HG03432 (cell line): Measurements from ENCODE around the gene RPS21.

Experiments
- ATAC-seq: cut with Tn5 transposase; IDR thresholded peaks from one replicate; pipeline ENCODE4 v1.9.1; 2021; ENCODE audit warnings: mild to moderate bottlenecking, moderate library complexity; ENCODE audit not compliant: unreplicated experiment

Gene RPS21

DNA sequence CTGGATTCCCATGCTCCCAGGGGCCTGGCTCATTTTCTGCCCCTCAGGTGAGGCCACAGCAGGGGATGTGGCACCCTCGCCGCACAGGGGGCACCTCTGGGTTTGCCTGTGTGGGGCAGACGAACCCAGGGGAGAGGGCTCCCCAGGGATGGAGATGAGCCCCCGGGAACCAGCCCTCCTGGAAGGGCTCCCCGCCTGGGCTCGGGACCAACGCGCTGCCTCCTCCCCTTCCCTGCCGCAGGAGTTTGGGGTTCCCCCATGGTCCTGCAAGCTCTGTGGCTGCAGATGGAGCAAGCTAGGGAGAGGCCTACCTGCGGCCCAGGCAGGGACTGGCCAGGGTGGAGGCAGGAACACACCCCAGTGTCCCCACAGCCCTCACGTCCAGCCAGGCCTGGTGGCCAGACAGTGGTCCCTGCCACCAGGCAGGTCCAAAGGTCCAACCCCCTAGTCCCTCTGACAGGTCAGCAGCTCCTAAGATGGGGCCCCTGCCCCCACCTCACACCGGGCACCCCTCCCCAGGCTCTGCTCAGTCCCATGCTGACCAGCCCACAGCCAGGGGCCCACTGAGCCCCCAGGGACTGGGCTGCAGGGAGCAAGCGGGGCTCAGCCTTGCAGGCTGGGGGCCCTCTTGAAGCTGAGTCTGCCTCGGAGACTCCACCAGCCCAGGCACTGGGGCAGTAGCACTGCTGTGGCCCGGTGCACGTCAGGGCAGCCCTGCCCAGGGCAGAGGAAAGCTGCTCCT lies 33.4 kb upstream of the RPS21 start:
- no peak for ATAC-seq

DNA sequence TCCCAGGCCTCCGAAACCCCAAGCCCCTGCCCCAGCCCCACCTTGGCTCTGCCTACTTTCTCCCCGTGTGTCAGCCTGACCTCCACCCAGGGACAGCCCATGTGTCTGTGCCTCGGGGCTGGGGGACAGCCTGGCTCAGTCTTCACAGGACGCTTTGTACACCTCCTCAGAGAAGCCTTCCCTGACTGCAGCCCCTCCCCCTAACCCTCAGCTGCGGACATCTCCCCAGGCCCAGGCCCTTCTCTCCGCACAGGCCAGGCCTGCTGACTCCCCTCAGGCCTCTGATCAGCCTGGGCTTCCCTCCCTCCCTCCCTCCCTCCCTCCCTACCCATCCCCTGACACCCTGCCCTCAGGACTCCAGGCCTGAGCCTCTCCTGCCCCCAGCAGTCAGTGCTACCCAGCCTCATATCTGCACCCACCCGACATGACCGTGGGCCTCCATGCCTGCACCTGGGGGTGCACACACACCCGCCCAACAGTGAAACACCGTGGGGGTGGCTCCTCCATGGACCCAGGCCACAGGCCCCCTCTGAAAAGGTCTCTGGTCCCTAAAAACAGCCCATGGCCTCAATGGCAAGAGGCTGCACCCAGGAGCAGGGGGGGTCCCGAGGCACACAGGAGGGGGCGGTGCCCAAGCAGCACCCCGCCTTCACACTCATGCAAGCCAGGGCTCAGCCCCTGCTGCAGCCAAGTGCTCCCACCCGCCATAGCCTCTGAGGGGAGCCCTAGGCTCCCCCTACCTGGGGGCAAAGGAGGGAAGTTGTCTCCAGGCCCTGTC lies 32.7 kb upstream of the RPS21 start:
- ATAC-seq, result no peak

DNA sequence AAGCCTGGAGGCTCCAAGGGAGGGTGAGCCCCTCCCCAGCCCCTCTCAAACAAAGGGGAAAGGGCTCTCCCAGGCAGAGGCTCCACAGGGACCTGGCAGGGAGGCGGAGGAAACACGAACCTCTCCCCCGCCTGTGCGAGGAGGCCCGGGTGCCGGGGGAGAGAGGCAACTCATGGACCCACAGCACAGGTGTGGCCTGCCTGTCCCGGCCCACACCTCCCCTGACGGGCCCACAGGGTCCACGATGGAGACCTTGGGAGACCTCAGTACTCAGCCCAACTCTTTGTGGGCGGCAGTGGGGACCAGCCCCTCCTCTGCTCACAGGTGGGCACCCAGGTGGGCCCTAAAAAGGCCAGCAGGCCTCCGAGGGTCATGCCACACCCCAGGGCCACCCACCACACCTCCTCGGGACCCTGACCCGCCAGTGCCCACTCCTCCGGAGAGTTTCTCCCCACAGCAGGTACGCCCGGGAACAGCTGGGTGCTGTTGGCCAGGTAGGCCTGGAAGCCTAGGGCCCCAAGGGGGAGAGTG lies 32.0 kb upstream of the RPS21 start:
- ATAC-seq, result no peak

DNA sequence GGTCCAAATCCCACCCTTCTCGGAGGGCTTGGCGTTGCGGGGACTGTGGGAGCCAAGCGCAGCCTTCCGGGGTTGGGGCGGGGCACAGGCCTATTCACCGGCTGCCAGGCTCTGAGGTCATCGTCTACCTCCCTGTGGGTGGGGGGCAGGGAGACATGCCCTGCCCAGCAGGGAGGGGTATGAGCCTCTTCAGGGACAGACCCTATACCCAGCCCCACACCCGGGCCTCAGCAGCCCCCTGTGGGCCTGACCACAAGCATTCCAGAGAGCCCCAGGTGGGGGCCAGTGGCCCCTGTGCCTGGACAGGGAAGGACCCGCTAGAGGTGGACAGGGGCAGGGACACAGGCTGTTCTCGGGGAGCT lies 31.4 kb upstream of the RPS21 start:
- ATAC-seq, result no peak

DNA sequence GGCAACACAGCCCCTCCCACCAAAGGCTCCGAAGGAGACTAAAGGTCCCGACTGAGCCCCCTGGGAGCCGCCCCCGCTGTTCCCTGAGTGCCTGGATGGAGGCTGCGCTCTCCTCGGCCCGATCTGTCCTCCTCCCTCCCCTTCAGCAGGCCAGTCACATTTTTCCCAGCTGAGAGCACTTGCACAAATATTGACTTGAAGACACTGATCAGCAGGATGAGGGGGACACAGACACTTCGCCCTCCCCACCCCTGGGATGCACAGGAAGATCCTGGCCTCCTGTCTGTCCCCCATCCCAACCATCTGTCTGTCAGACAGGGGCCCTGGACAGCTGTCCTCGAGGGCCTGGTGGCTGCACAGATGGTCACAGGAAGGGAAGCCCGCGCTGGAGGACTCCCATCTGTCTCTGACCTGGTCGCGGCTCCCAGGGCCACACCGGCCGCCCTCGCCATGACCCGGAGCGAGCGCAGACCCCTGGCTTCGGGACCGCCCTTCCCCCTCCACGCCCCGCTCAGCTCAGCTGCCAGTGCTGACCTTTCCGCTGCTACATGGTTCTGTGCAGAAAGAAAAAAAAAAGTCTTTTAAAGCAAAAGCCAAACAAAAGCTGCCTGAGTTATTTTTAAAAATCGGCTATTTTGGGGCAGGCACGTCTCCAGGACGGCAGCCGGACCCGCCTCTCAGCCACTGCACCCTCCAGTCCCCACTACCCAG lies 30.9 kb upstream of the RPS21 start:
- no peak for ATAC-seq

DNA sequence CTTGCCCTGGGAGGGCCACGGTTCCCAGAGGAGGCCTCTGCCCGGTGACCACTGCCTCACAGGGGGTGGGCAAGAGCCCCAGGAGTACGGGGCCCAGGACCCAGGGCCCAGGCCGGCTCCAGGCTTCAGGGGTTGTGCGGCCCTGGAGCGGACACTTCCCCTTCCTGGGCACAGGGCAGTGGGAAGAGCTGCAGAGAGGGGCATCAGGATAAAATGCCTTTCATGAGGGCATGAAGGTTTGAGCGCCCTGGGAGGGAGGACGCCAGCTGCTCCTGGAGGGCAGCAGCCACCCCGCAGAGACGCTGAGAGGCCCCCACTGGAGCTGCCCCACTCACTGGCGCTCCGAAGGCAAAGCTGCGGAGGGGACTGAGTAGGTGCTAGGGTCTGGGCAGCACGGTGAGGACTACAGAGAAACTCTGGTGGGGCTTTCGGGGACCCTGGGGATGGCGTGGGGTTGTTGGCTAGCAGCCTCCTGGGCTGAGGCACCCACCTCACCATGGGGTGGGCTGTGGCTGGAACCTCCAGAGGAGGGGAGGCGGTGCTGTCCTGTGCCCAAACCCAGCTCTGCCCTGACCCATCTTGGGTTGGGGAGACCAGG lies 30.2 kb upstream of the RPS21 start:
- no peak for ATAC-seq

DNA sequence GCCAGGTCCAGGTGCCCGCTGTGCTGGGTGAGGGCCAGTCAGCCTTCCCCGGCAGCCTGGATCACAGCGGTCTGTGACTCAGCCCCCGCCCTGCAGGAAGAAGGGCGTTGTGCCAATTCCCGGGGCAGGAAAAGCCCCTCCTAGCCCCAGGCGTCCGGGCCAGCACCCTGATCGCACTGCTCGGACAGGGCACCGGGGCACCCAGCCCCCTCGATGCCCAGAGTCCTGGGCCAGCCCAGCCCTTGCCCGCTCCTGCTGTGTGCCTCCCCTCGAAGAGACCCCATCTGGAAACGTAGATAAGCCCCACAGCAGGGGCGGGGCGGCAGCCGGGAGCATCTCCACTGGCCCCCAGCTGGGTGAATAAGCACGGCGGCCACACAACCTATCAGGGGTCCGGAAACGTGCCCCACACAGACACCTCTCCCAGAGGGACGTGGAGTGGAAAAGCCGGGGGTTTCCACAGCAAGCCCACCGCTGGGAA lies 29.7 kb upstream of the RPS21 start:
- ATAC-seq, result no peak

DNA sequence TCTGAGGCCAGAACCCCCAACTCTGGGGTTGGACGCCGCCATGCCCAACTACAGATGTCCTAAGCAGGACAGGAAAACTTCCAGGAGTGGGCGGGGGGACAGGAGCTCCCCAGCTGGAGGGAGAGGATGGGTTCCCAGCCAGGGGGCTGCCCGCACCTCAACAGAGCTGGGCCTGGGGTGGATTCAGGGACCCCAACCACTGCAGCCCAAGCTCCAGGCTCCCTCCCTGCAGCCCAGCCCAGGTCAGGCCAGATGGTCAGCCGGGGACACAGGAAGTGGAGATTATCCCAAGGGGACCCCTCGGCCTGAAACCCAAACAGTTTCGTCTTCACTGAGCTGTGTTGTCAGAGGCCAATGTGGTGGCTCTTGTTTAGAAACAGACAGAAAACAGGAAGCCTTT lies 29.2 kb upstream of the RPS21 start:
- ATAC-seq, result no peak

DNA sequence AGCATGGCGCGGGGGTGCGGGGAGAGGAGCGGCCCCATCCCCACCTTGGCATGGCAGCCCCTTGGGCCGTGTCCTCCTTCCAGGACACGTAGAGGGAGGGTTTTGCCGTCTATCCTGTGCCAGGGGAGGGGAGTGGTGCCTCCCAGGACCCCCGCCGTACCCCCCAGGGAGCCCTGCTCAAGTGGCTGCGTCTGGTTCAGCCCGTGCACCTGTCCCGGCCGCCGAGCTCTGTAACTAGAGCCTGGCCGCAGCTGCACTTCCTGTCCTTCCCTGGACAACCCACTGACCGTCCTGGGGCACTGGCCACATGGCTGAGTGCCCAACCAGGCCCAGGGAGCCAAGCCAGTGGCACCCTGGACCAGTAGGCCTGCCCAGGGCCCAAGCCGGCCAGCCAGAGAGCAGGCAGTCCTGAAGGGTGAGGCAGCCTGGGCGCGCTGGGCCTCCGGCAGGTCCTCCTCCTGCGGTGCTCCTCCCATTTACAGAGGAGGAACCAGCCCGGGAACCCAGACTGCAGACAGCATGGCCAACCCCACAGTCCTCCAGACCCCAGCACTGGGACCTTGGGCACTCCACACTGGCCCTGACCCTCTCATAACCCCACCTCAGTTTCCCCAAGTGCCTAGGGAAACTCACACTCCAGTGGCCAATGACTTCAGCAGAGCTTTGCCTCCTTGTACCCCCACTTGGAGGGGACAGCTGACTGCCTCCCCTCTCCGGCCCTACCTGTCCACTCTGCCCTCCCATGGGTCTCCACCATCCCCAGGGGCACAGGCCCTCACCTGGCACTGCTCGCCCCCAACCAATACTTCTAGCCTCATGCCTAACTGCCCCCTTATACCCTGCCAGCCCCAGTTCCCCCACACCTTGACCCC lies 28.5 kb upstream of the RPS21 start:
- ATAC-seq, result no peak

DNA sequence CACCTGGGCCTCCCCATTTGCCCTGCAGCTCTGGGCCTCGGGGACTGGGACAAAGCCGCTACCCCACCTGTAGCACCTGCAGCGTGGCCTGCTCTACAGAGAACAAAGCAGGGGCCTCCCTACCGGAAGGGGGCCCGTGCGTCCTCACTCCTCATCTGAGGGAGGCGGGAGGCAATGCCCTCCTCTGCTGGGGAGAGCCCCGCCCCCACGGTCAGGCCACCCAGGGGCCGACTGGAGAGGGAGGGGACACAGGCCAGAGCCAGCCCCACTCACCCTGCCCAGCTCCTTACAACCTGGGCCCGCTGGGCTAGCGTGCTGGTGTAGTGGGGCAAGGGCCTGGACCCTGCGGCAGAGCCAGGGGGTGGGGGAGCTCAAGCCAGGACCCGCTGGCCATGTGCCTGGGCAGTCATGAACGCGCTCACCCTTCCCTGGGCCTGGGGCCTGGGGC lies 27.8 kb upstream of the RPS21 start:
- ATAC-seq, result no peak

DNA sequence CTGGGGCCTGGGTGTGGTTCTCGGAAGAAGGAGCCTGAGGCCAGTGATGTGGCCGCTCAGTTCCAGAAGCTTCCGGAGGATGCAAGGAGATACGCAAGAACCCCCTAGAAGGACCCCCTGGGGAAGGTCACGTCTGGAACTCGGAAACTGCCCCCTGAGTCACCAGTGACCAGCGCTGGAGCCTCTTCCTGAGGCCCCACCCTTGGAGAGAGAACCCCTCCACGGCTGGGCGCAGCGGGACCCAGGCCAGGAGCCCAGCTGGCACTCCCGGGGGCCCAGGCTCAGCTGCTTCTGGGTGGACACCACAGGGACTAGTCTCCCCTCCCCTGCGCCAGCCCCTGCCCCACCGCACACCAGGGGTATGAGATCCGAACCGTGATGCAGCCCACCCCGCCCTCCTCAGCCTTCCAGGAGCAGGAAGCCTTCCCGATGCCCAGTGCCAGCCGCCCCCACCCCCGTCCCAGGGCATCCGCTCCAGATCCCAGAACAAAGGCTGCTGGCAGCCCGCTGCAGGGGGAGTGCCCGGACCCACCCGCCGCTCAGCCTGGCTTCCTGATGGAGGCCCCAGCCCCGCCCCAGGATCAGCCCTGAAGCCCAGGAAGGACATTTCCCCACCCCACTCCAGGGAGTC lies 27.3 kb upstream of the RPS21 start:
- ATAC-seq, result no peak

DNA sequence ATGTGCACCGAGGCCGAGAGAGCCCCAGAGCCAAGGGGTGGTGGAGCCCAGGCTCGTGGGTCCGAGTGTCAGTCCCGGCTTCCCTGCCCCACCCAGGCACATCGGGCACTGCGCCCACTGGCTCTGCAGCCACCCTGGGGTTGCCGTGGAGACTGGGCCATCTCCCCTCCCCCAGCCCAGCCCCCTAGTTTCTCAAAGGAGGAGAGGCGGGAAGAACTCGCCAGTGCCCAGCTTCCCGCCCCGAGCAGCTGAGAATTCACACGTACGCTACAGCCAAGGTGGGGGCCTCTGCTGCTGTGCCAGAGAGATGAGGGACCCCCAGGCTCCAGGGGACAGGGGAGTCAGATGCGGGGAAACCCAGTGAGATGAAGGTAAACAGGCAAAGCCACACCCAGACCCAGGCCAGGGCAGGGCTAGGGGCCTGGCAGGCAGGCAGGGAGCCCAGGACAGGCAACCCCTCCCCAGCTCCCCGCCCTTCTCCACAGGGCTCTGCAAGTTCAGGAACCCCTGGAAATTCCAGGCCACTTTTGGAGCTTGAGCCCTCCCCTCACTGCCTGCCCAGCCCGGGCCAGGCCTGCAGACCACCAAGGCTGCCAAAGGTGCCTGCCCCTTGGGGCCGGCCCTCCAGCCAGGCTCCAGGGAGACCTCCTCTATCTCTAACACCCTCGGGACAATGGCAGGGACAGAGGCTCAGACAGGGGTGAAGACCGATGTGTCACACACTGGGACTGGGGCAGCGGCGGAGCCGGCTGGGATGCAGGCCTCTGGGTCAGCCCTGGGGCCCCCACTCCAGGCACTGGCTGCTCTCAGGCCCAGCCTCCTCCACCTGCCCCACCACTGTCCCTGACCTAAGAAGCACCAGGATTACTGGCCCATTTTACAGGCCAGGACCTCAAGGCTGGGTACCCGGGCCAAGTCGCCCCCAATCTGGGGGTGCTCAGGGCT lies 25.8 kb upstream of the RPS21 start:
- ATAC-seq, result no peak

DNA sequence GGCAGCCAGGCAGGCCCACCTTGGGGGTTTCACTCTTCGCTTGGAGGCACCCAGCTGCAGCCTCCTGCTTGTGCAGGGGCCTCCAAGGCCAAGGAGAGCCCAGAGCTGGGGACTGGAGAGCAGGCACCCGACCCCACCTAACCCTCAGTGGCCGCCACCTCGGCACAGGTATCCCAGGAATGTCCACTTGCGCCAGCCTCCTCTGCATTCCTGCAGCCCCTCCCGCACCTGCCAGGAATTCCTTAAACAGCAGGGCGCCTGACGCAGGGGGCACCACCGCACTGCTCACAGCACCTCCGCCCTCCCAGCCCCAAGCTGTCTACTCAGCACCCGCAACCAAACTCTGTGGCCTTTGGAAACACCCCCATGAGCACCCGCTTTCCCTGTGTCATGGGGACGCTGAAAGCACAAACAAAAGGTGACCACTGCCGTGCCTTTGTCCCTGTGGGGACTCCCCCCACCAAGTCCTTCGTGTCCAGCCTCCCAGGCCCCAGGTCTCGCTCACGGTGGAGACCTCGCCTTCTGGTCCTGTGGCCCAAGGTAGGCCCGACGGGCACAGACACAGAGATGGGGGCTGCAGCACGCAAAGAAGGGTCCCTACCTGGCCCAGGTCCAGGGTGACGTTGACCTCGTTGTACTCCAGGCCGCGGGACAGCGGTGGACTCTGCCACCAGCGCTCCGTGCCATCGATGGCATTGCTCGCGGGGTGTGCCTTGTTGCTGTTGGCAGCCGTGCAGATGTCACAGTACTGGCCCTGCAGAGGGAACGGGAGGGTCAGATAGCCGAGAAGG lies 24.9 kb upstream of the RPS21 start:
- ATAC-seq, result no peak

DNA sequence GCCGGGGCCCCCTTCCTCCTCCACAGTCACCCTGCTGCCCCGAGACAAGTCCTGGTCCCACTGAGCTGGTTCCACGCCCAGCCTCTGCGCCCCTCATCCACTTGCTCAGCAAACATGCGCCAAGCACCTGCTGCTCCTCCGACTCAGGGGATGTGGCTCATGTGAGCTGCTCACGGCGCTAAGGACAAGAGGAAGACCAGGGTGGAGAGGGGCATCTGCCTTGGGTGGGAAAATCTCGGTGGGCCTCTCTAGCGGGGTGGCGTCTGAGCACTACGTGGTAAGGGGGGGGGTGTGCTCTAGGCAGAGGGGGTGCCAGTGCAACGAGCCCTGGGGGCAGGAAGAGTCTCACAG lies 24.3 kb upstream of the RPS21 start:
- no peak for ATAC-seq

DNA sequence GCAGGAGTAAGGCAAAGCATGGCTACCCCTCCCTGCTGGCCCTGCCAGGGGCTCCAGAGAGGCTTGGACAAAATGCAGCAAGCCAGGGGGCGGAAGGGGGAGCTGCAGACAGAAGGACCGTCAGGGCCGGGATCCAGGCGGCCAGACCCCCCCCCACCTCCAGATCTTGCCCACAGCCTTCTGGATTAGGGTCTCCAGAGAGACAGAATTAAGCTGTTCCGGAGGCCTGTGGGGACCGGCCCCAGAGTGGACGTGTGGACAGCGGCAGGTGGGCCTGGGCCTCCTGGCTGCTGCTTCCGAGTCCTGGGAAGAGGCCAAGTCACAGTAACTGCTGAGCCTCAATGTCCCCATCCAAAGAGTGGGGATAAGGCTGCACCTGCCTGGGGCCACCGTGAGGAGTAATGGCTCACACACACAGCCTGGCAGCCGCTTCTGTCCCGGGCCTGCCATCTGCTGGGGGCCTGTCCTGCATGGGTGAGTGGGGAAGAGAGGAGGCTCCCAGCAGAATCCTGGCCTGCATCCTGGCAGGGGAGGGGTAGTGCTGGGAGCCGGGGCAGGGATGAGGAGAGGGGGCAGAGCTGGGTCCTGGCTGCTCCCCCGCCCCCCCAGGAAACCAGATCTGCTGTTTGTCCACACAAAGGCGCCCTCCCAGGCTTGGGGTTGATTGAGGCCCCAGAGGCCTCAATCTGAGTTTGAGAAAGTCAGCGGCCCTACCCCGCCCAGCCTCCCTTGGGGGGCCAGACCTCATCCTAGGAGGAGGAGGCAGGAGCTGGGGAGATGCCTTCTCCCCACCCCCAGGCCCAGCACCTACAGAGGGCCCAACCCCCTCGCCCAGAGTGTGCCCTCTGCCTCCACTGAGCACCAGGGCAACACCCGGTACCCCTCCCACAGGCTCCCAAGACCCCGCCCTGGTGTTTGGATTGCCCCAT lies 23.6 kb upstream of the RPS21 start:
- ATAC-seq, result no peak

DNA sequence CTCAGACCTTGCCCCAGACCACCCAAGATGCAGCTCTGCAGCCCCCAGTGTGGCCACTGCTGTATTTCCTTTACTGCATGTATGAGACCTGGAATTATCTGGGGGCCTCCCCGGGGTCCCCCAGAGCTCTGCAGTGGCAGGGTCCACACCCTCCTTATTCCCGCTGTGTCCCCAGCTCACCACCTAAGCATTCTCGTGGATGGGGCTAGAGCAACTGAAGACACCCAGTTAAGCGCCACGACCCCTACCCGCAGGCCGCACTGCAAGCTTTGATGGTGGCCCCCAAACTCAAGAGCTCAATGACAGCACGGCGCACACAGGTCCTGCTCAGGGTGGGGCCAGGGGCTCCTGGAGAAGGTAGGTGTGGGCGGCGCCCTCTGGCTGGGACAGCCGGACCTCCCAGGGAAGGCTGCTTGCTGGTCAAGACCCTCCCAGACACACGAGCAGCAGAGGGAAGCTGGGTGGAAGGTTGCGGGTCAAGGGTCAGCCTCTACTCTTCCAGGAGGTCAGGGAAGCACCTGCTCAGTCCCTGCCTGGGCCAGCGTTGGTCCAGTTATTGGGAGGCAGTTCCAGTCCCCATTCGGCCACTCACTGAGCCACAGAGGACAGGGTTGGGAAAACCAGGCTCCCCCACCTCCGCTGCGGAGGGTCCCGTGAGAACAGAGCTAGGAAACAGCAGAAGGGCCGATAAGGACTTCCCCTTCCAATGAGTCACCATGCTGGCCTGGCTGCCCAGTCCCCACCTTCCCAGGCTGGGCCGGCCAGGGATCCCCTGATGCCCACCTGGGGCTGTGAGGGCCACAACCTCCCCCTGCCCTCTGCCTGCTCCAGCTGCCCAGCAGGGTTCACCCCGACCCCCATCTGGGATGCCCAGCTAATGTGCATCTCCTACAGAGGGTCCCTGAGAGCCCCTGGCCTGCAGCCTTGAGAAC lies 22.7 kb upstream of the RPS21 start:
- ATAC-seq, result no peak
